Gastrocnemius medialis (tissue), 4 donors: ENCODE data around the gene USP6NL. TPM values are rescaled to one million over a fixed set of nuclear protein-coding genes. Genes with fewer than 3 reads are reported as not detected.

Source experiments
- ATAC-seq, 2 donors: fragments of 150-250 bp; one replicate each; pipeline ENCODE4 v1.9.1; 2016
- DNase-seq, 2 donors: peaks; one replicate each; pipeline ENCODE4 v3.0.0-alpha.2; 2019
- H3K27ac ChIP-seq, 4 donors: fragments of 200-600 bp; sonication (generic); 1 replicate in 1 of 4; 2 replicates in 3 of 4; pipeline ENCODE4 v1.5.1; 2016 to 2018; ENCODE audit warnings: mild to moderate bottlenecking in 2 of 4, moderate library complexity in 1 of 4
- H3K27me3 ChIP-seq, 3 donors: fragments of 200-600 bp; sonication (generic) in 2 of 3; 1 replicate in 1 of 3; 2 replicates in 2 of 3; pipeline versions ENCODE4 v1.5.1 to v1.6.0; 2016 to 2019; ENCODE audit warnings: mild to moderate bottlenecking in 1 of 3, moderate library complexity in 1 of 3
- H3K36me3 ChIP-seq, 2 donors: fragments of 200-600 bp; sonication (generic) in 1 of 2; one replicate each; pipeline ENCODE4 v1.5.1; 2017 to 2018
- H3K4me1 ChIP-seq, 2 donors: fragments of 200-600 bp; sonication (generic) in 1 of 2; one replicate each; pipeline ENCODE4 v1.5.1; 2016 to 2017; ENCODE audit warnings: mild to moderate bottlenecking in 2 of 2
- H3K4me3 ChIP-seq, 4 donors: fragments of 200-600 bp; sonication (generic) in 3 of 4; 1 replicate in 1 of 4; 2 replicates in 3 of 4; pipeline ENCODE4 v1.5.1; 2016 to 2019; ENCODE audit warnings: mild to moderate bottlenecking in 2 of 4
- H3K9me3 ChIP-seq, 3 donors: fragments of 200-600 bp; sonication (generic) in 2 of 3; 1 replicate in 1 of 3; 2 replicates in 2 of 3; pipeline ENCODE4 v1.5.1; 2016 to 2019
- POLR2A ChIP-seq, 2 donors: fragments of 450-650 bp; IDR thresholded peaks; one replicate each; pipeline ENCODE4 v1.6.1; 2017; ENCODE audit warnings: antibody characterized with exemption in 2 of 2, mild to moderate bottlenecking in 2 of 2, moderate library complexity in 2 of 2
- in situ Hi-C, 4 donors: fragments of 200-750 bp; cut with MboI; loops; one replicate each; pipeline versions ENCODE4 v1.15.0 to v1.8.0; 2017; ENCODE audit warnings: low sequenced_read_pairs in 4 of 4
- intact Hi-C: fragments of 100-400 bp; cut with DNase I; formaldehyde crosslinking; loops from one replicate; pipeline ENCODE4 v1.15.1; 2023; ENCODE audit warnings: low total_unique reads
- total RNA-seq, 4 donors: library from RNA; depleted of rRNA; stranded (reverse); fragments of >200 nt; gene quantifications; one replicate each; pipeline versions ENCODE4 v1.1.0 to v1.2.3, GENCODE V29; 2016
- TF ChIP-seq, protein P1 (sequence below), 5 experiments: fragments of 450-650 bp in 3 of 5; fragments of 200-600 bp in 2 of 5; sonication (generic) in 2 of 5; IDR thresholded peaks in 4 of 5; conservative IDR thresholded peaks in 1 of 5; 1 replicate in 4 of 5; 2 replicates in 1 of 5; pipeline ENCODE4 v1.5.1; 2016 to 2019; ENCODE audit warnings: antibody characterized with exemption in 5 of 5, mild to moderate bottlenecking in 3 of 5, moderate library complexity in 3 of 5

The USP6NL gene
- total RNA-seq, 4 donors from 2014 or later = 5.6 to 6.2 (median 5.9) TPM

DNA sequence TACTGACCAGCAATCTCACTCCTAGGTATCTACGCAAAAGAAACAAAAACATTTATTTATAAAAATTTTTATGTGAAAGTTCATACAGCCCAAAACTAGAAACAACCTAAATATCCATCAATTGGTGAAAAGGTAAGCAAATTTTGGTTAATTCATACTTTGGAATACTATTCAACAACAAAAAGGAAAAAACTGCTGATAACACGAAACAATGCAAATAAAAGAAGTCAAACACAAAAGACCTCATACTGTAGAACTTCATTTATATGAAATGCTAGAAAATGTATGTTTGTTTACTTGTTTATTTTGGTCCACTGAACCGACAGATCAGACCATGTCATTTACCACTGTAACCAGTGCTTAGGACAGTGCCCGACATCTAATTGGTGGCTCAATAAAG lies 60.3 kb downstream of the USP6NL start:
- no peaks in the 10 kb centered on the region for H3K9me3 ChIP-seq
- H3K4me3 ChIP-seq = no peak overlapping the region
- no peaks in the 10 kb centered on the region for H3K36me3 ChIP-seq
- in situ Hi-C loops (no loop called here), intact Hi-C loops (no loop called here)
- no peaks in the 10 kb centered on the region for H3K27me3 ChIP-seq
- H3K27ac ChIP-seq = no peak overlapping the region
- no peak for TF ChIP-seq POLR2A (IDR thresholded peaks at IDR 0.05)
- TF ChIP-seq, protein P1, sequence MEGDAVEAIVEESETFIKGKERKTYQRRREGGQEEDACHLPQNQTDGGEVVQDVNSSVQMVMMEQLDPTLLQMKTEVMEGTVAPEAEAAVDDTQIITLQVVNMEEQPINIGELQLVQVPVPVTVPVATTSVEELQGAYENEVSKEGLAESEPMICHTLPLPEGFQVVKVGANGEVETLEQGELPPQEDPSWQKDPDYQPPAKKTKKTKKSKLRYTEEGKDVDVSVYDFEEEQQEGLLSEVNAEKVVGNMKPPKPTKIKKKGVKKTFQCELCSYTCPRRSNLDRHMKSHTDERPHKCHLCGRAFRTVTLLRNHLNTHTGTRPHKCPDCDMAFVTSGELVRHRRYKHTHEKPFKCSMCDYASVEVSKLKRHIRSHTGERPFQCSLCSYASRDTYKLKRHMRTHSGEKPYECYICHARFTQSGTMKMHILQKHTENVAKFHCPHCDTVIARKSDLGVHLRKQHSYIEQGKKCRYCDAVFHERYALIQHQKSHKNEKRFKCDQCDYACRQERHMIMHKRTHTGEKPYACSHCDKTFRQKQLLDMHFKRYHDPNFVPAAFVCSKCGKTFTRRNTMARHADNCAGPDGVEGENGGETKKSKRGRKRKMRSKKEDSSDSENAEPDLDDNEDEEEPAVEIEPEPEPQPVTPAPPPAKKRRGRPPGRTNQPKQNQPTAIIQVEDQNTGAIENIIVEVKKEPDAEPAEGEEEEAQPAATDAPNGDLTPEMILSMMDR (IDR thresholded peaks at IDR 0.05 in 4 of 5, conservative IDR thresholded peaks at IDR 0.05 in 1 of 5) = no peak
- DNase-seq (no peak), ATAC-seq (no peak)
- no peaks in the 10 kb centered on the region for H3K4me1 ChIP-seq

DNA sequence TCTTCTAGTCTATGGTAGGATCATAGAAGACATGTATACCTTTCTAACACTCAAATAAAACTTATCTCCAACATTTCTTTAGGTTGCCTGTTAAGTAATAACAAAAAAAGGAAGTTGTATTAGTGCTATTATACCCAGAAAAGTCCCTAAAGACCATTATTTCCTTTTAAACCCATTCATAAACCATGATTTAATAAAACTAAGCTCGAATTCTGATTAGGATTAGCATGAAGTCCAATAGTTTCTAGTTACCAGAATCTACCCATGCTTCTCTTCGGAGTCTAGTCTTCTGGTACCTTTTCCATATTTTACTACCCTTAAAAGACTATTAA lies 62.7 kb downstream of the USP6NL start:
- Histone ChIP-seq H3K4me3 (no peak overlapping the region), H3K27me3 (no peaks in the 10 kb centered on the region), H3K36me3 (no peaks in the 10 kb centered on the region), H3K27ac (no peak overlapping the region), H3K4me1 (no peaks in the 10 kb centered on the region), H3K9me3 (no peaks in the 10 kb centered on the region)
- intact Hi-C loops = no loop called here
- no peak for DNase-seq
- no peak for ATAC-seq
- in situ Hi-C loops = no loop called here
- TF ChIP-seq, protein P1 (IDR thresholded peaks at IDR 0.05 in 4 of 5, conservative IDR thresholded peaks at IDR 0.05 in 1 of 5) = no peak
- TF ChIP-seq POLR2A (IDR thresholded peaks at IDR 0.05) = no peak

DNA sequence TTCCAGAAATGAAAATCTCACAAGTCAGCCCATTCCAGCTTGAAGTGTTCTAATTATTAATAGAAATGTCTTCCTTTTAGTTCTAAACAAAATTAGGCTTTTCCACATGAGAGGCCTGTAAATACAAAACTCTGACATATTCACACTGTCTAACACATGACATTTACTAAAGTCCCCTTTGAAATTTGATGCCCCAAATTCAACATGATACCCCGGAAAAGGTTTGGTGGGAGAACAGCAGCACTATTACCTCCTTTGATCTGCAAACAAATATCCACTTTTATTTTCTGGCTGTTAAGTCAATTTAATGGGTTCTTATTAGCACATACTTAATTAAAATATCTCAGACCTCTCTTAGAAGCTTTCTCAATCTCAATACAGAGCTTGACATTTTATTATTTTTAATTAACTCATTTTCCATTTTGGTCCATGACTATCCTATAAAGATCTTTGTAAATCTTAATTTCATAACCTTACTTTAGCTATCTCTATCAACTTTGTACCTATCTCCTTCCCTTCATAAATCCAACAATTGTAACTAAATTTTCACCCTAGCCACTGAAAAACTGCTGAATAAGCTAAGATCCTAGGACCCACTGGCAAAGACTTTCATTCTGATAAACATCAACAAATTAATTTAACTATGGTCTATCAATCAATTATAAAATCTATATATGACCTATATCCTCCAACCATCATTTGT lies 63.2 kb downstream of the USP6NL start:
- H3K4me3 ChIP-seq = no peak overlapping the region
- H3K36me3 ChIP-seq = no peaks in the 10 kb centered on the region
- no peaks in the 10 kb centered on the region for H3K4me1 ChIP-seq
- no peak overlapping the region for H3K27ac ChIP-seq
- intact Hi-C loops (no loop called here), in situ Hi-C loops (no loop called here)
- H3K9me3 ChIP-seq = no peaks in the 10 kb centered on the region
- ATAC-seq (no peak), DNase-seq (no peak)
- H3K27me3 ChIP-seq = no peaks in the 10 kb centered on the region
- no peak for TF ChIP-seq POLR2A (IDR thresholded peaks at IDR 0.05)
- TF ChIP-seq, protein P1 (IDR thresholded peaks at IDR 0.05 in 4 of 5, conservative IDR thresholded peaks at IDR 0.05 in 1 of 5) = no peak

DNA sequence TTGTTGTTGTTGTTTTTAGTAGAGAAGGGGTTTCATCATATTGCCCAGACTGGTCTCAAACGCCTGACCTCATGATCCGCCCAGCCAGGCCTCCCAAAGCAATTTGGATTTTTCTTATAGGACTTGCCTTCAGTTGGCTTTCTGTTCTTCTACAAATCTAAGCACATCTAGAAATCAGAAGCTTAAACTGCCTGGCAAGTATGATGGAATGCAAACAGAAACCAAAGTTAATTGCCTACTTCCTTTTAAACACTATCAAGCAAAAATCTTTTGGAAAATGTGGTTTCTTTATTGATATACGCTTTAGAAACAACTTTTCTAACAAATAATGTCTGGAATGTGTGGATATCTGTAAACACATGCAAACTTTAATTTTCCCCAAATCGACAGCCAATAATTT lies 64.9 kb downstream of the USP6NL start:
- in situ Hi-C loops (no loop called here), intact Hi-C loops (no loop called here)
- Histone ChIP-seq H3K27ac (no peak overlapping the region), H3K9me3 (no peaks in the 10 kb centered on the region), H3K4me3 (no peak overlapping the region), H3K36me3 (no peaks in the 10 kb centered on the region), H3K27me3 (no peaks in the 10 kb centered on the region), H3K4me1 (no peaks in the 10 kb centered on the region)
- TF ChIP-seq POLR2A (IDR thresholded peaks at IDR 0.05) = no peak
- TF ChIP-seq, protein P1 (IDR thresholded peaks at IDR 0.05 in 4 of 5, conservative IDR thresholded peaks at IDR 0.05 in 1 of 5) = no peak
- no peak for DNase-seq
- ATAC-seq = no peak

DNA sequence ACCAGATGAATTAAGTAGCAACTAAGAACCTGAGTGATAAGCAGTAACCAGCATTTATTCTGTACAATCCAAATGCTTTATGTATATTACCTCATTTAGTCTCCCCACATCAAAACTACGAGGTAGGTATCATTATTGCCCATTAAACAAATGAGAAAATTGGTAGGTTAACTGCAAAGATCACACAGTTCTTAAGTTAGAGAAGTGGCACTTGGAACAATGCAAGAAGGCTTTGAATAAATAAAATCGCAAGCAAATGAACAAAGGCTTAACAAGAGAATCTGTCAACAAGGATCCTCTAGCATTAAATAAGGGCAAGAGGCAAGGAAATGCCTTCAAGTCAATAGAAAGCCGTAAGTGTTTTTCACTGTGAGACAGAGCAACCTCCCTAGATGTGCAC lies 70.2 kb downstream of the USP6NL start:
- H3K4me3 ChIP-seq = no peak overlapping the region
- no peak for TF ChIP-seq POLR2A (IDR thresholded peaks at IDR 0.05)
- TF ChIP-seq, protein P1 (IDR thresholded peaks at IDR 0.05 in 4 of 5, conservative IDR thresholded peaks at IDR 0.05 in 1 of 5) = no peak
- no peaks in the 10 kb centered on the region for H3K27me3 ChIP-seq
- H3K9me3 ChIP-seq = no peaks in the 10 kb centered on the region
- no peaks in the 10 kb centered on the region for H3K36me3 ChIP-seq
- ATAC-seq = no peak
- in situ Hi-C loops (no loop called here), intact Hi-C loops (no loop called here)
- no peak for DNase-seq
- H3K4me1 ChIP-seq = no peaks in the 10 kb centered on the region
- no peak overlapping the region for H3K27ac ChIP-seq
